SK-N-MC (cell line): ENCODE measurements around the gene TRAPPC12.

ENCODE experiments used
- EZH2 ChIP-seq: fragments of 200-600 bp; sonication (generic); IDR thresholded peaks from one replicate; pipeline ENCODE4 v1.6.1; 2017; ENCODE audit warnings: antibody characterized with exemption
- POLR2AphosphoS5 ChIP-seq: IDR thresholded peaks from 2 replicates; pipeline ENCODE4 v1.6.1; 2012; ENCODE audit warnings: mild to moderate bottlenecking, low read depth, low read length, borderline replicate concordance

- TF ChIP-seq EZH2: no peak
- TF ChIP-seq POLR2AphosphoS5: no peak
Measured at GRCh38 chr2:3486047-3487027, 106.8 kb downstream of the TRAPPC12 start.
